ENCODE results near the gene LRRFIP1. TPM values are rescaled to one million over a fixed set of nuclear protein-coding genes. Genes with fewer than 3 reads are reported as not detected.

Gene LRRFIP1
- total and polyA plus RNA-seq, 10 of the 15 experiments (the other 5 are each of a cell fraction or from before 2014, with no cell fraction given), result 36.2 to 120 (median 74.3) TPM

DNA sequence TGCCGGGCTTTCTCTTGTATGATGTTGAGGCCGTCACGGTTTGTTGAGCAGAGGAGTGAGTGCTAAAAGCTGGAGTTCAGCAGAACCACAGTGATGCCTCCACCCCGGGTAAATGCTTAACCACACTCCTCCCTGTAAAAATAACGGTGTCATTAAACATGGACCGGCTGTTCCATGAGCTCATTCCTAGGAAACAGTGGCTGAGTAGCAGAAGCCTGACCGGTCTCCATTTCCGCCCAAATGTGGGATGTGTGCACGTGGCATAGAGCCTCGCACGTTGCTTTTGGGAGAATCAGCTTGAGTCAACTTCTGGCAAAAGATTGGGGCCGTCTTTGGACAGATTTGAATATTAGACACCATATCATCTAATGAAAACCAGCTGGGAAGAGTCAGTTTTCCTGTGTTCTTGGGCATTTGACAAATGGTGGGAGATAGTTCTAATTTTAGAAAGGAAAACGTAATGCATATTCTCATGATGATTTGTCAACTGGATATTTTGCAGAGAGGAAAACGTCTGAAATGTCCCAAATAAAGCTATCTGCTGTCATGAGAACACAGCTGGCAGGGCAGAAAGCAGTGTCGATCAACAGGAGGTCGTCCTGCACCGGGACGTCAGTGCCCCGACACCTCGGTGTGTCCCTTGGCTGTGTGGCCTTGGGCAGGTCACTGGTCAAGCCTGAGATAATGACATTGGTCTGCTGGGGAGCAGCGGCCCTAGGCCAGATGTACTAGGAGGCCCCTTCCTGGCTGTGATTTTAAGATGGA, 42.4 kb downstream of the LRRFIP1 start (continued):
- TF ChIP-seq, protein P1, sequence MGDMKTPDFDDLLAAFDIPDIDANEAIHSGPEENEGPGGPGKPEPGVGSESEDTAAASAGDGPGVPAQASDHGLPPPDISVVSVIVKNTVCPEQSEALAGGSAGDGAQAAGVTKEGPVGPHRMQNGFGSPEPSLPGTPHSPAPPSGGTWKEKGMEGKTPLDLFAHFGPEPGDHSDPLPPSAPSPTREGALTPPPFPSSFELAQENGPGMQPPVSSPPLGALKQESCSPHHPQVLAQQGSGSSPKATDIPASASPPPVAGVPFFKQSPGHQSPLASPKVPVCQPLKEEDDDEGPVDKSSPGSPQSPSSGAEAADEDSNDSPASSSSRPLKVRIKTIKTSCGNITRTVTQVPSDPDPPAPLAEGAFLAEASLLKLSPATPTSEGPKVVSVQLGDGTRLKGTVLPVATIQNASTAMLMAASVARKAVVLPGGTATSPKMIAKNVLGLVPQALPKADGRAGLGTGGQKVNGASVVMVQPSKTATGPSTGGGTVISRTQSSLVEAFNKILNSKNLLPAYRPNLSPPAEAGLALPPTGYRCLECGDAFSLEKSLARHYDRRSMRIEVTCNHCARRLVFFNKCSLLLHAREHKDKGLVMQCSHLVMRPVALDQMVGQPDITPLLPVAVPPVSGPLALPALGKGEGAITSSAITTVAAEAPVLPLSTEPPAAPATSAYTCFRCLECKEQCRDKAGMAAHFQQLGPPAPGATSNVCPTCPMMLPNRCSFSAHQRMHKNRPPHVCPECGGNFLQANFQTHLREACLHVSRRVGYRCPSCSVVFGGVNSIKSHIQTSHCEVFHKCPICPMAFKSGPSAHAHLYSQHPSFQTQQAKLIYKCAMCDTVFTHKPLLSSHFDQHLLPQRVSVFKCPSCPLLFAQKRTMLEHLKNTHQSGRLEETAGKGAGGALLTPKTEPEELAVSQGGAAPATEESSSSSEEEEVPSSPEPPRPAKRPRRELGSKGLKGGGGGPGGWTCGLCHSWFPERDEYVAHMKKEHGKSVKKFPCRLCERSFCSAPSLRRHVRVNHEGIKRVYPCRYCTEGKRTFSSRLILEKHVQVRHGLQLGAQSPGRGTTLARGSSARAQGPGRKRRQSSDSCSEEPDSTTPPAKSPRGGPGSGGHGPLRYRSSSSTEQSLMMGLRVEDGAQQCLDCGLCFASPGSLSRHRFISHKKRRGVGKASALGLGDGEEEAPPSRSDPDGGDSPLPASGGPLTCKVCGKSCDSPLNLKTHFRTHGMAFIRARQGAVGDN (IDR thresholded peaks at IDR 0.05), result no peak
- TF ChIP-seq RBBP5 (conservative IDR thresholded peaks at IDR 0.05), result no peak

DNA sequence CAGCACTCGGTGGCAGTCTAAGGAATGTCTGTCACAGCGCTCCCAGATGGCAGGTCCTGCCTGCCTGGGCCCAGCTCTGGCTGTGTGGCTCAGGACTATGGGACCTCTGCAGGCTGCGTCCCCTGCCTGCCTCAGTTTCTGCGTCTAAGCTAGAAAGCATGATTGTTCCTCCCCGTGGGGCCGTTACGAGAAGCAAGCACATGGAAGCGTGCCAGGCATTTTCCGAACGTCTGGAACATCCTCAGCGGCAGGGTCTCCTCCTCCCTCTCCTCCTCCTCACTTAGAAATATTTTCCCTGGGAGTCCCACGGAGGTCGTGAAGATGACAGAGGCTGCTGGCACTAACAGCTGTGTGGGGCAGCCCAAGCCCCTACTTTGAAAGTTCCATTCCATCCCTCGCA, 43.3 kb downstream of the LRRFIP1 start:
- ChIA-PET CTCF (interaction anchor here (0.8 to 12.6 kb wide), 7 partner anchors 11 to 300 kb away, joined by 3 to 298 read pairs (median 4); no protein-coding TSS in a partner anchor), SMC1A (ENCODE audit: uncharacterized antibody, unreplicated experiment) (interaction anchor here (1.2 to 12.5 kb wide), 10 partner anchors 18 to 91 kb away, joined by 4 to 155 read pairs (median 6); no protein-coding TSS in a partner anchor), POLR2A (interaction anchor here (0.5 to 1.9 kb wide), 5 partner anchors 19 to 34 kb away, joined by 3 to 9 read pairs (median 3); no protein-coding TSS in a partner anchor), RAD21 (ENCODE audit: unreplicated experiment) (interaction anchor here (1.9 to 11.6 kb wide), 4 partner anchors 22 to 82 kb away, joined by 5 to 209 read pairs (median 60); no protein-coding TSS in a partner anchor)
- Histone ChIP-seq H3K79me2 (ENCODE audit: control insufficient read depth, insufficient read depth, low read length) (no peaks in the 10 kb centered on the region), H3K9me3 (replicated peaks; ENCODE audit: control insufficient read depth, insufficient read depth, low read length) (no peaks in the 10 kb centered on the region), H4K20me1 (ENCODE audit: control insufficient read depth, insufficient read depth) (no peaks in the 10 kb centered on the region), H3K4me2 (ENCODE audit: control insufficient read depth, insufficient read depth) (no peak overlapping the region), H3K36me3 (ENCODE audit: control insufficient read depth in 2 of 2, insufficient read depth in 2 of 2, low read length in 1 of 2) (no peaks in the 10 kb centered on the region), H3K27ac (ENCODE audit: control insufficient read depth, insufficient read depth) (no peak overlapping the region), H2AFZ (ENCODE audit: control insufficient read depth, low read depth, low read length) (no peak overlapping the region), H3K27me3 (replicated peaks in 1 of 2; ENCODE audit: control insufficient read depth in 2 of 2, insufficient read depth in 2 of 2, low read length in 1 of 2) (no peaks in the 10 kb centered on the region), H3K9ac (ENCODE audit: control insufficient read depth, insufficient read depth, low read length) (no peak overlapping the region), H3K4me1 (ENCODE audit: control insufficient read depth, insufficient read depth, low read length) (peaks cover 63% of the 10 kb centered on the region), H3K4me3 (no peak overlapping the region)
- ATAC-seq, result no peak
- BruUV-seq (replicated peaks), result no TSS peak
- 91% methylated on average over 14 of the region's 14 CpGs for WGBS (ENCODE audit: insufficient coverage, insufficient replicate concordance, low lambda C conversion rate, missing lambda C conversion rate)
- no peak for DNase-seq (ENCODE audit: low read depth, low spot score)
- FAIRE-seq, result no peak
- in situ Hi-C loops (cut with MboI), result loop anchor here (5.0 kb wide), 1 partner anchor 72 kb away; no protein-coding TSS in a partner anchor
- intact Hi-C loops (cut with micrococcal nuclease; ENCODE audit: unreplicated experiment), result no loop called here
- TF ChIP-seq EZH2 (IDR thresholded peaks at IDR 0.05; ENCODE audit: borderline replicate concordance, control insufficient read depth, low read depth, low read length) (no peak), ZNF622 (IDR thresholded peaks at IDR 0.05) (no peak), CHD2 (IDR thresholded peaks at IDR 0.05; ENCODE audit: borderline replicate concordance, low read depth, low read length) (no peak), NR2C2 (IDR thresholded peaks at IDR 0.05; ENCODE audit: borderline replicate concordance, control insufficient read depth, insufficient read length, low read depth) (no peak), YY1 (IDR thresholded peaks at IDR 0.05; ENCODE audit: low read depth, low read length) (no peak), TAF1 (IDR thresholded peaks at IDR 0.05; ENCODE audit: borderline replicate concordance, low read depth, low read length) (no peak), ATF7 (IDR thresholded peaks at IDR 0.05; ENCODE audit: low read depth) (no peak), MTA3 (IDR thresholded peaks at IDR 0.05; ENCODE audit: borderline replicate concordance, low read length) (no peak)
- TF ChIP-seq, protein P2, sequence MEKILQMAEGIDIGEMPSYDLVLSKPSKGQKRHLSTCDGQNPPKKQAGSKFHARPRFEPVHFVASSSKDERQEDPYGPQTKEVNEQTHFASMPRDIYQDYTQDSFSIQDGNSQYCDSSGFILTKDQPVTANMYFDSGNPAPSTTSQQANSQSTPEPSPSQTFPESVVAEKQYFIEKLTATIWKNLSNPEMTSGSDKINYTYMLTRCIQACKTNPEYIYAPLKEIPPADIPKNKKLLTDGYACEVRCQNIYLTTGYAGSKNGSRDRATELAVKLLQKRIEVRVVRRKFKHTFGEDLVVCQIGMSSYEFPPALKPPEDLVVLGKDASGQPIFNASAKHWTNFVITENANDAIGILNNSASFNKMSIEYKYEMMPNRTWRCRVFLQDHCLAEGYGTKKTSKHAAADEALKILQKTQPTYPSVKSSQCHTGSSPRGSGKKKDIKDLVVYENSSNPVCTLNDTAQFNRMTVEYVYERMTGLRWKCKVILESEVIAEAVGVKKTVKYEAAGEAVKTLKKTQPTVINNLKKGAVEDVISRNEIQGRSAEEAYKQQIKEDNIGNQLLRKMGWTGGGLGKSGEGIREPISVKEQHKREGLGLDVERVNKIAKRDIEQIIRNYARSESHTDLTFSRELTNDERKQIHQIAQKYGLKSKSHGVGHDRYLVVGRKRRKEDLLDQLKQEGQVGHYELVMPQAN (conservative IDR thresholded peaks at IDR 0.05), result no peak
- TF ChIP-seq, protein P3, sequence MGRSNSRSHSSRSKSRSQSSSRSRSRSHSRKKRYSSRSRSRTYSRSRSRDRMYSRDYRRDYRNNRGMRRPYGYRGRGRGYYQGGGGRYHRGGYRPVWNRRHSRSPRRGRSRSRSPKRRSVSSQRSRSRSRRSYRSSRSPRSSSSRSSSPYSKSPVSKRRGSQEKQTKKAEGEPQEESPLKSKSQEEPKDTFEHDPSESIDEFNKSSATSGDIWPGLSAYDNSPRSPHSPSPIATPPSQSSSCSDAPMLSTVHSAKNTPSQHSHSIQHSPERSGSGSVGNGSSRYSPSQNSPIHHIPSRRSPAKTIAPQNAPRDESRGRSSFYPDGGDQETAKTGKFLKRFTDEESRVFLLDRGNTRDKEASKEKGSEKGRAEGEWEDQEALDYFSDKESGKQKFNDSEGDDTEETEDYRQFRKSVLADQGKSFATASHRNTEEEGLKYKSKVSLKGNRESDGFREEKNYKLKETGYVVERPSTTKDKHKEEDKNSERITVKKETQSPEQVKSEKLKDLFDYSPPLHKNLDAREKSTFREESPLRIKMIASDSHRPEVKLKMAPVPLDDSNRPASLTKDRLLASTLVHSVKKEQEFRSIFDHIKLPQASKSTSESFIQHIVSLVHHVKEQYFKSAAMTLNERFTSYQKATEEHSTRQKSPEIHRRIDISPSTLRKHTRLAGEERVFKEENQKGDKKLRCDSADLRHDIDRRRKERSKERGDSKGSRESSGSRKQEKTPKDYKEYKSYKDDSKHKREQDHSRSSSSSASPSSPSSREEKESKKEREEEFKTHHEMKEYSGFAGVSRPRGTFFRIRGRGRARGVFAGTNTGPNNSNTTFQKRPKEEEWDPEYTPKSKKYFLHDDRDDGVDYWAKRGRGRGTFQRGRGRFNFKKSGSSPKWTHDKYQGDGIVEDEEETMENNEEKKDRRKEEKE (IDR thresholded peaks at IDR 0.05), result no peak

Data from GM12878 (cell line).